Stimulated activated CD8-positive, alpha-beta memory T cell treated with anti-CD3 and anti-CD28 coated beads, Interleukin-2, amount 100 ng/mL, for 48 hours (primary cell): ENCODE measurements around the gene TXNDC5.

ENCODE experiments used
- DNase-seq, 2 donors: peaks; one replicate each; pipeline ENCODE4 v3.0.0-alpha.2; 2020; ENCODE audit warnings: low read depth in 2 of 2

The TXNDC5 gene

GRCh38 chr6:7859591-7859990 lies 51.0 kb downstream of the TXNDC5 start:
- DNase-seq = no peak

- no peak for DNase-seq
Measured at GRCh38 chr6:7851780-7852179, 58.8 kb downstream of the TXNDC5 start.

GRCh38 chr6:7848229-7848628 lies 62.4 kb downstream of the TXNDC5 start:
- no peak for DNase-seq

GRCh38 chr6:7846966-7847818 lies 63.4 kb downstream of the TXNDC5 start:
- DNase-seq = no peak

GRCh38 chr6:7841781-7842468 lies 68.7 kb downstream of the TXNDC5 start:
- DNase-seq = no peak

GRCh38 chr6:7836371-7837026 lies 74.1 kb downstream of the TXNDC5 start:
- DNase-seq = no peak

- DNase-seq = no peak
Measured at GRCh38 chr6:7833751-7834070, 76.9 kb downstream of the TXNDC5 start.

GRCh38 chr6:7832904-7833750 lies 77.5 kb downstream of the TXNDC5 start:
- DNase-seq = no peak
